ENCODE data around the gene POGK. TPM values are rescaled to one million over a fixed set of nuclear protein-coding genes. Genes with fewer than 3 reads are reported as not detected.
"Not testable (repeated sequence)": the region's sequence is repeated elsewhere in the genome, so short reads cannot be mapped to it uniquely, and the experiment has no call there.

POGK gene
- total RNA-seq, 1 donor from 2014 or later = 10.1 TPM

DNA sequence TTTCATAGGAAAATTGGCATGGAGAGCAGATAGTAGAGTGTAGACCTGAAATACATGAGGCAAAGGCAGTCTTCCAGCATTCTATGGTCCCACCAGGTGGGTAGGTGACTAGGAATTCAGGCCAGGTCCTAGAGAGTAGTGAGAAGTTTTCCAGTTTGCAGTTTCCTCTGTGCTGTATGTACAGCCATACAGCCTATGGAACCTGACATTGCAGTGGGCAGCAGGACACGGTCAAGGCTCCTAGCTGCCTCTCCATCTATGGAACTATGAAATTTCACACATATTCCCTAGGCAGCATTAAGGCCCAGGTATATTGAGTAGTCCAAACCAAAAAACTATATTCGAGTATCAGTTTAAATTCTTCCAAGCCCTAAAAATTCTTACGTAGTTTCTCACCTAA is 16.3 kb downstream of the POGK start:
- DNase-seq (ENCODE audit: low spot score) = no peak

DNA sequence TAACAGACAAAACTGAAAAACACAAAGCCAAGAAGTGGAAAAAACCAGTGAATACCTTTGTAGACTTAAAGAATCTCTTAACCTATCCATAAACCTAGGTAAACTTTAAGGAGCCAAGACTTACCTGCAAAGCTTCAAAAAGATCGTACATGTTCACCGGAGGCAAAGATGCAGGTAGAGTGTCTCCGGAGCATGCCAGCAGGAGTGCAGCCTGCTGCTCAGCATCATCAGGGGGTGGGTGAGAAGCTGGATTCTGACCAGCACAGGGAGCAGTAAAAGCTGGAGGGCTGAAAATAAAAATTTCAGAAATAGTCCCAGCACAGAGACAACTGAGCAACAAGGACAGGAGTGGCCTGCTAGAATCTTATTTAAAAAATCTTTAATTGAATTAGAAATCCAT is 18.7 kb downstream of the POGK start:
- ATAC-seq = no peak
- no peak for DNase-seq (ENCODE audit: low spot score)

More for the DNA sequence above, 16.3 kb downstream of the POGK start:
- ATAC-seq = no peak

DNA sequence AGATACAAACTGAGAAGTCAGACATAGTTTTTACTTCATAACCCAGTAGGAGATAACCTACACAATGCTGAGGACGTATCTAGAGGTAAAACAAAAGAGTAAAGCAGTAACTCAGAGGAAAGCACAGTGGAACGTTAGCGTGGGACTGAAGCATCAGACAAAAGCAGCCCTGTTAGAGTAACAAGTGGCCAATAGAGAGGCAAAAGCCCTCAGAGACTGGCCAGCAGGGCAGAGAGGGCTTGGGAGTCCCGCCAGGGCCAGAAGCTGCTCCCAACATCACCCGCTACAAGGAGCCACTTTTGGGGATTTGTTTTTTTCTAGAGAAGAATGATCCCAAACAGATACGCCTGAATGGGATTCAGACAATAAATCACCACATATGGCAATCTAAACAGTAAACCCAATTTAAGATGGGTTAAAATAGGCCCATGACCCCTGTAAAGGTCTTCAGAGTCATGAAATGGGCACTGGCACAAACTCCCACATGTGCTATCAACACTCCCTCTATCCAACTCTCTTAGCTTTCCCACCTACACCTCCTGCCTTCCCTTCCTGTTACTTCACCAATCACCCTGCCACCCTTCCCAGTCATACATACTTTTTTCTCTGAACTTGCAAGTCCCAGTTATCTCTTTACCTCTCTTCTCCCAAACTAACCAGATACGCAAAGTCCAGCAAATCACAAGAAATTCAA is 19.6 kb downstream of the POGK start:
- ATAC-seq (no peak), DNase-seq (ENCODE audit: low spot score) (no peak)

DNA sequence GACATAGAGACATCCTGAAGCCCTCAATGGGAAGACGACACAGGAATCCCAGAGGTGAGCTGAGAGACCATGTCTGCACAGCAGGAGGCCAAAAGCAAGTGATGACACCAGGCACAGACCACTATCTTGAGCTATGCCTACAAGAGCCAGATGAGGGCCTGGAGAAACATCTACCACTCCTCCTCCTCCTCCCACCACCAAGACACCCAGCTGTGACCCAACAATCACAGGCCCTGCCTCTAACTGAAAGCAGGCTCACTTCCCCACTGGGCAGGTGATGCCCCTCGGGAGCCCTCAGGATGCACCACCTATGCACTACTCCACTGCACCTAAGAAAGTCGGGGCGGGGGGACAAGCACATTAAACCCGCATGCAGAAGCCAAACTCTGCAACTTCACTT is 20.3 kb downstream of the POGK start:
- DNase-seq (ENCODE audit: low spot score) (no peak), ATAC-seq (no peak)

- DNase-seq (ENCODE audit: low spot score) (no peak), ATAC-seq (no peak)
Measured at GRCh38 chr1:166865926-166866325, 26.7 kb downstream of the POGK start.

GRCh38 chr1:166868639-166869038 is 29.4 kb downstream of the POGK start:
- no peak for DNase-seq (ENCODE audit: low spot score)
- no peak for ATAC-seq

GRCh38 chr1:166869318-166870099 is 30.2 kb downstream of the POGK start:
- peak; percentile 29 for ATAC-seq

DNA sequence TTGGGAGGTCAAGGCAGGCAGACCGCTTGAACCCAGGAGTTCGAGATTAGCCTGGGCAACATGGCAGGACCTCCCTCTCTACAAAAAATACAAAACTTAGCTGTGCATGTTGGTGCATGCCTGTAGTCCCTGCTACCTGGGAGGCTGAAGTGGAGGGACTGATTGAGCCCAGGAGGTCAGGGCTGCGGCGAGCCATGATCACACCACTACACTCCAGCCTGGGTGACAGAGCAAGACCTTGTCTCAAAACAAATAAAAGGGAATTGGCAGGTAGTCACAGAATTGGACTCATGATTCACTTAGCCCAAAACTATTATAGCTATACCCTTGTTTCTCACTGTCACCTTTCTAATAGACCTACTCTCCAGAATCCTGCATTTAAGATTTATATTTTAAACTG is 31.3 kb downstream of the POGK start:
- ATAC-seq (peak; percentile 71), DNase-seq (ENCODE audit: low spot score) (peak; percentile 65)

More at GRCh38 chr1:166869318-166870099, 30.2 kb downstream of the POGK start:
- DNase-seq (ENCODE audit: low spot score) = no peak

DNA sequence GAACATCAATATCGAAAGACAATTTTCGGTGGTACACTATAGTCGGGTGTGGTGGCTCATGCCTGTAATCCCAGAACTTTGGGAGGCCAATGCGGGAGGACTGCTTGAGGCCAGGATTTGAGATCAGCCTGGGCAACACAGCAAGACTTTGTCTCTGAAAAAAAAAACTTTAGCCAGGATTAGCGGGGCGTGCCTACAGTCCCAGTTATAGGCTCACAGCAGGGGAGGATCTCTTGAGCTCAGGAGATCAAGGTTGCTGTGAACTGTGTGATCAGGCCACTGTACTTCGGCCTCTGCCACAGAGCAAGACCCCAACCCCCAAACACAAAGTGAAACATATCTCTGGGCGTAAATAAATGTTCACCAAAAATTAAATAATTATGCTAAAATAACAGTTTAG is 35.2 kb downstream of the POGK start:
- DNase-seq (ENCODE audit: low spot score) (peak; percentile 79), ATAC-seq (peak; percentile 53)

- no peak for ATAC-seq
- DNase-seq (ENCODE audit: low spot score) = no peak
Measured at GRCh38 chr1:166875302-166875733, 36.0 kb downstream of the POGK start.

- DNase-seq (ENCODE audit: low spot score) (peak; percentile 99), ATAC-seq (peak; percentile 85)
Measured at GRCh38 chr1:166875734-166876539, 36.7 kb downstream of the POGK start, which contains the start of gene TADA1. TSS of gene TADA1 (minus strand) at chr1:166876264. CDS start at chr1:166876233, 31 bp downstream.

GRCh38 chr1:166876540-166876838 is 37.2 kb downstream of the POGK start:
- ATAC-seq (no peak), DNase-seq (ENCODE audit: low spot score) (no peak)

GRCh38 chr1:166878173-166878917 is 39.1 kb downstream of the POGK start:
- not testable (repeated sequence) for ATAC-seq; DNase-seq (ENCODE audit: low spot score)

DNA sequence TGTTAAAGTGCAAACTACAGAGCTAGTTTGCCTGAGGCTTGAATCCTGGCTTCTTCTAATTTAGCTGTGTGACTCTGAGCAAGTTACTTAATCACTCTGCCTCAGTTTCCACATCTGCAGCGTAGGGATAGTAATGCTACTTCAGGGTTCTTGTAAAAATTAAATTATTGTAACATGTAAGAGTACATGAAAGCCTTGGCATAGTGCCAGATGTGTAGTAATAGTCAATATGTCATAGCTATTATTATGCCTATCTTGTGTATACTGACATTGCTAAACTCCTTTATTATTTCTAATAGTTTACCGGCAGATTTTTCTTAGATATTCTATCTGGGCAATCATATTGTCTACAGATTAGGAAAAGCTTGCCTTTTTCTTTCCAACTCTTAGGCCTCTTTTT is 43.6 kb downstream of the POGK start:
- DNase-seq (ENCODE audit: low spot score) (no peak), ATAC-seq (no peak)

DNA sequence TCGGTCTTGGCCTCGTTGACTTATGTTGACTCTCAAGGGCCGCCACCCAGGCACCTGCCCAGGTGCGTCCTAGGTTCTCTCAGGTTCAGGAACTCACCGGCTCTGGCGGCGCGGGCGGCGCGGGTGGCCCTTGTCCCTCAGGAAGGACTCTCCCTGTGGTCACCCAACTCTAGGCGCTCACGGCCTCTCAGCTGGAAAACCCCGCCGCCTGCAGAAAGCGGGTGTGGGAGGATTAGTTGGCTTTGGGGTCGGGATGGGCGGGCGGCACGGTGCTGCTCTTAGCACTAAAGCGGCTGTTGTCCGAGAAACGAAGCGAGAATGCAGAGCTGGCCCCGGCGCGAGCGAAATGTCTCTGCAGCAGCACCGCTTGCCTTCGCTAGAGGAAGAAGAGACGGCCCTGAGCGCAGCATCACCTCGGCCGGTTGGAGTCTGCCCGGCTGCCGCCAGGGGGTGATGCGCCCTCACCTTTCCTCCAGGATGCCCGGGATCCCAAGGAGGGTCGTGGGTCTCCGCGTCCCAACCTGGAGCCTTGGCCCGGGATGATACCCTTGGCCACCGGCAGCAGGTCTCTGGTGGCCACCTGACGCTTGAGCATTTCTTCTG is 44.9 kb downstream of the POGK start:
- ATAC-seq (peak; percentile 83), DNase-seq (ENCODE audit: low spot score) (peak; percentile 48)

DNA sequence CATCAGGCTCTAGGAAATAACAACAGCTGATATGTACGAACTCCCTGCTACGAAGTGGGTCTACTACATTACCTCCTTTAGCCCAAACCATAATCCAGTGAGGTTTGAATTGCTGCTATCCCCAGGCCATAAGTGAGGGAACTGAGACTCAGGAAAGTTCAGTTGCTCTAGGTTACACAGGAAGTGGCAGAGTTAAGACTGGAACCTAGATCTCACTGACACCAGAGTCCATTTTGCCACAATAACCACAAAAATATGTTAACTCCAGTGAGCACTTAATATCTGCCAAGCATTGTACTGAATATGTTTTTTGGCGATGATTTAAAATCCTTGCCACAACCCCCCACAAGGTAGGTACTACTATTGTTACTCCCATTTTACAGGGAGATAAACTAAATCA is 45.7 kb downstream of the POGK start:
- no peak for ATAC-seq
- no peak for DNase-seq (ENCODE audit: low spot score)

DNA sequence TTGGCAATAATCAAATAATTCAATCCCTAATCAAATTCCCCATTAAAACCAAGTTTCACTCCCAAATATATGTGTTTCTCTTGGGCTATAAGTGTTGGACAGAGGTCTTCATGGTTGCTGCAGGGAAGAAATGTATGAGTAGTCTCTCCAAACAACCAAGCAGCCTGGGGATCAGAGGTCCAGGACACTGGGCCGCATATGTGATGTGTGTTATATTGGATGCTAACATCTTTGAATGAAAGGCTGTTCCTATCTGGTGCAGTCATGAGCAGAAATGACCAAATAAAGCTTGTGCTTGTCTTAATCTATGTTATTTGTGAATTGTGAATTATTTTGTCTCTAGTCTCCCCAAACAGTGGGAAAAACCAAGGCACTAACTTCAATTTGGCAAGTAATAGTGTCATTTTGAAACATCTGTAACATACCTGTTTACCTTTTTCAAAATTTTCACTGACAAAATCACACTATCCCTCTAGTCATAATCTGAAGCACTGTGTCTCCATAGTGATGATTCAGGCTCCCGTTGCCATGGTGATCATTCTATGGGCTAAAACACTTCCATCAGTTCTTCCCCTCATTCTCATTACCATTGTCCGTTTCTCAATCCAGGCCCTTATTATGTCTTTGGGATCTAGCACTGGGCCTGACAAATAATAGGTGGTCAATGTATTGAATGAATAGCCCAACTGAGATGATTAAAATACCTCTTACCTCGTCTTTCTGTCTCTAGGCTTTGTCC is 49.3 kb downstream of the POGK start:
- DNase-seq (ENCODE audit: low spot score) = no peak
- ATAC-seq = no peak

GRCh38 chr1:166889776-166890175 is 50.5 kb downstream of the POGK start:
- DNase-seq (ENCODE audit: low spot score) (no peak), ATAC-seq (no peak)

DNA sequence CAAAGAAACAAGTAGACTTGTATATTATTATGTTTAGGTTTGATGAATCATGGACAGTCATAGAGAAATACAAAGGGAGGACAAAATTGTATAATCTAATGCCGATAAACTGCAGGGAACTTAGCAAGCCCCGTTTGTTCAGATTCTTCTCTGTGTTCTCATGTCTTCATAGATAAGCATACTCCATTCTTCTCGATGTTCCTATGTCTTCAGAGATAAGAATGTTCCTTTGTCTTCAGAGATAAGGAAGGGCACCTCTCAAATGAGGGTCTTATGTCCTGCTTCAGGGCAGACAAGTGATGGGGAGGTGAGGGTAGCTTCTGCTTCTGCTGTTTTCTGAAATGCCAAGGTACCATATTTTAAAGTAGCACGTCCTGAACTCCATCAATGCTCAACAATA is 56.5 kb downstream of the POGK start:
- ATAC-seq (no peak), DNase-seq (ENCODE audit: low spot score) (no peak)

DNA sequence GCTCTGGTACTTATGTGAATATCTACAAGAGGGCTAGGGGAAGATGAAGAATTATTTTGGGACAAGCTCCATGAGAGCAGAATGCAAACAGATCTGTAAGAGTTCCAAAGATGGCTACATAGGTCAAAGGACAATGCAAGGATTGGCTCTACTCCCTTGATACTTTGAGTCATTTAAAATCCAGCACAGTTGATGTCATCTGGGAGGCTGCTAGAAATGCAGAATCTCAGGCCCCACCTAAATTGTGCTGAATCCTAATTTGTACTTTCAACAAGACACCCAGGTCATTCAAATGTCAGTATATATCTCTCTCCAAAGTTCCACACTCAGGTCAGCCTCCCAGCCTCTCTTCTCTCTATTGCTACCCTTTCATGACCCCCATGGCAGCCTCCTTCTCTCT is 60.5 kb downstream of the POGK start:
- DNase-seq (ENCODE audit: low spot score) = no peak
- no peak for ATAC-seq
